WTC11 (cell line): ENCODE data around the gene GUF1. TPM values are rescaled to one million over a fixed set of nuclear protein-coding genes. Genes with fewer than 3 reads are reported as not detected.

Source experiments
- ATAC-seq: fragments of 200-7000 bp; cut with Tn5 transposase; 2 replicates; pipeline ENCODE4 v1.10.0; 2021; ENCODE audit warnings: mild to moderate bottlenecking, moderate library complexity
- CTCF ChIA-PET: fragments of 300-600 bp; sonication (Branson Sonifier 250); formaldehyde crosslinking; loops from one replicate; lab custom pipeline; 2021; ENCODE audit warnings: antibody characterized with exemption; lab: Charles Lee
- POLR2A ChIA-PET: fragments of 350-600 bp; sonication (Branson Sonifier 250); formaldehyde crosslinking; loops from one replicate; lab custom pipeline; 2021; ENCODE audit warnings: antibody characterized with exemption; lab: Charles Lee
- DNase-seq: peaks from one replicate; pipeline ENCODE4 v3.0.0; 2021; ENCODE audit warnings: low spot score
- H3K27ac Mint-ChIP-seq: 2 replicates; pipeline ENCODE4 v1.8.0; 2021; ENCODE audit warnings: mixed read lengths
- H3K27me3 Mint-ChIP-seq: 2 replicates; pipeline ENCODE4 v1.8.0; 2021; ENCODE audit warnings: low read depth, mild to moderate bottlenecking, moderate library complexity, mixed read lengths
- H3K36me3 Mint-ChIP-seq: 2 replicates; pipeline ENCODE4 v1.8.0; 2021; ENCODE audit warnings: mixed read lengths
- H3K4me1 Mint-ChIP-seq: 2 replicates; pipeline ENCODE4 v1.8.0; 2022; ENCODE audit warnings: mixed read lengths
- H3K4me3 Mint-ChIP-seq: 2 replicates; pipeline ENCODE4 v1.8.0; 2021; ENCODE audit warnings: mild to moderate bottlenecking, moderate library complexity, mixed read lengths
- H3K9me3 Mint-ChIP-seq: 2 replicates; pipeline ENCODE4 v1.8.0; 2021; ENCODE audit warnings: mixed read lengths
- ATF2 ChIP-seq: sonication (generic); formaldehyde crosslinking; IDR thresholded peaks from 2 replicates; pipeline ENCODE4 v1.8.1; 2022; ENCODE audit warnings: low read depth, missing genetic modification reagents, borderline replicate concordance
- ATF3 ChIP-seq: sonication (generic); formaldehyde crosslinking; conservative IDR thresholded peaks from 2 replicates; pipeline ENCODE4 v1.8.1; 2022; ENCODE audit warnings: mild to moderate bottlenecking, missing genetic modification reagents
- CBFB ChIP-seq: sonication (generic); formaldehyde crosslinking; IDR thresholded peaks from 2 replicates; pipeline ENCODE4 v1.8.1; 2022; ENCODE audit warnings: mild to moderate bottlenecking, low read depth, missing genetic modification reagents
- CREM ChIP-seq: sonication (generic); formaldehyde crosslinking; IDR thresholded peaks from 2 replicates; pipeline ENCODE4 v1.8.1; 2022; ENCODE audit warnings: mild to moderate bottlenecking, missing genetic modification reagents, moderate library complexity
- ETV6 ChIP-seq: sonication (generic); formaldehyde crosslinking; IDR thresholded peaks from 2 replicates; pipeline ENCODE4 v1.8.1; 2022; ENCODE audit warnings: mild to moderate bottlenecking, missing genetic modification reagents
- HMGXB4 ChIP-seq: sonication (generic); formaldehyde crosslinking; IDR thresholded peaks from 2 replicates; pipeline ENCODE4 v1.8.1; 2023; ENCODE audit warnings: mild to moderate bottlenecking, moderate library complexity, missing genetic modification reagents
- NFATC4 ChIP-seq: fragments of 250-450 bp; sonication (Bioruptor Pico); IDR thresholded peaks from 2 replicates; pipeline ENCODE4 v1.9.0; 2021; ENCODE audit warnings: mild to moderate bottlenecking
- NFYB ChIP-seq: sonication (generic); formaldehyde crosslinking; conservative IDR thresholded peaks from 2 replicates; pipeline ENCODE4 v1.8.0; 2022; ENCODE audit warnings: low read depth, missing genetic modification reagents
- NR1H2 ChIP-seq: sonication (generic); formaldehyde crosslinking; IDR thresholded peaks from 2 replicates; pipeline ENCODE4 v1.9.0; 2021; ENCODE audit warnings: mild to moderate bottlenecking, moderate library complexity, missing genetic modification reagents
- SMAD4 ChIP-seq: sonication (generic); formaldehyde crosslinking; IDR thresholded peaks from 2 replicates; pipeline ENCODE4 v1.8.0; 2022; ENCODE audit warnings: mild to moderate bottlenecking, missing genetic modification reagents
- ZBTB43 ChIP-seq: sonication (generic); formaldehyde crosslinking; IDR thresholded peaks from 2 replicates; pipeline ENCODE4 v1.8.1; 2023; ENCODE audit warnings: mild to moderate bottlenecking, missing genetic modification reagents
- ZNF219 ChIP-seq: sonication (generic); formaldehyde crosslinking; IDR thresholded peaks from 2 replicates; pipeline ENCODE4 v1.8.0; 2023; ENCODE audit warnings: missing genetic modification reagents, mild to moderate bottlenecking, borderline replicate concordance
- ZNF317 ChIP-seq: sonication (generic); formaldehyde crosslinking; IDR thresholded peaks from 2 replicates; pipeline ENCODE4 v1.8.1; 2023; ENCODE audit warnings: low read depth, mild to moderate bottlenecking, moderate library complexity, missing genetic modification reagents, borderline replicate concordance
- ZNF423 ChIP-seq: fragments of 250-450 bp; sonication (Bioruptor Pico); IDR thresholded peaks from 2 replicates; pipeline ENCODE4 v2.1.2; 2022; ENCODE audit warnings: mild to moderate bottlenecking, moderate library complexity
- total RNA-seq: library from RNA; stranded (reverse); gene quantifications from 3 replicates; pipeline ENCODE4 v1.2.3, GENCODE V29; 2021
- TF ChIP-seq, protein P1 (sequence below): fragments of 250-450 bp; sonication (Bioruptor Pico); IDR thresholded peaks from 2 replicates; pipeline ENCODE4 v1.9.0; 2021; ENCODE audit warnings: mild to moderate bottlenecking
- TF ChIP-seq, protein P2 (sequence below): sonication (generic); formaldehyde crosslinking; IDR thresholded peaks from 2 replicates; pipeline ENCODE4 v1.8.0; 2022; ENCODE audit warnings: missing genetic modification reagents
- TF ChIP-seq, protein P3 (sequence below): sonication (generic); formaldehyde crosslinking; IDR thresholded peaks from 2 replicates; pipeline ENCODE4 v1.8.0; 2023; ENCODE audit warnings: missing genetic modification reagents, mild to moderate bottlenecking, borderline replicate concordance
- TF ChIP-seq, protein P4 (sequence below): sonication (generic); formaldehyde crosslinking; IDR thresholded peaks from 2 replicates; pipeline ENCODE4 v1.8.0; 2022; ENCODE audit warnings: mild to moderate bottlenecking, missing genetic modification reagents
- TF ChIP-seq, protein P5 (sequence below): sonication (generic); formaldehyde crosslinking; IDR thresholded peaks from 2 replicates; pipeline ENCODE4 v1.8.1; 2023; ENCODE audit warnings: mild to moderate bottlenecking, missing genetic modification reagents, moderate library complexity
- TF ChIP-seq, protein P6 (sequence below): fragments of 250-450 bp; sonication (Bioruptor Pico); IDR thresholded peaks from 2 replicates; pipeline ENCODE4 v1.8.0; 2021; ENCODE audit warnings: mild to moderate bottlenecking

The GUF1 gene
- total RNA-seq, 1 experiment from 2014 or later: 37.6 TPM

GRCh38 chr4:44720371-44720770, 42.2 kb downstream of the GUF1 start (continued):
- TF ChIP-seq, protein P1, sequence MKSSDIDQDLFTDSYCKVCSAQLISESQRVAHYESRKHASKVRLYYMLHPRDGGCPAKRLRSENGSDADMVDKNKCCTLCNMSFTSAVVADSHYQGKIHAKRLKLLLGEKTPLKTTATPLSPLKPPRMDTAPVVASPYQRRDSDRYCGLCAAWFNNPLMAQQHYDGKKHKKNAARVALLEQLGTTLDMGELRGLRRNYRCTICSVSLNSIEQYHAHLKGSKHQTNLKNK (CRISPR knock-in tag): no peak

DNA sequence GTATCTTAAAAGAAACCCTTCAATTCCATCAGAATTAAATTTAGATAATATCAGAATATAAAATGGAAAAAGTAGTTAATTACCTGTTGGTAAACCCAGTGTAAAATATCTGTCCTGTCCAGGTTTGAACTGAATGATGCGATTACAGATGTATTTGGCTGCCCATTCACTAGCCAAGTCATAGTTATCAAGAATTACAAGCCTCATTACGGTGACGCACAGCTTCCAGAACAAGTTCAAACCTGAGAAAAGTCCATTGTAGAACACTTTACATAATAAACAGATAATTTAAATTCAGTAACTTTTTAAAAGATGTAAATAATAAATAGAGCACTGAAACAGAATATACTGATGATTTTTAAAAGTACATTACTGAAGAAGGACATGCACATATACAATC, 43.8 kb downstream of the GUF1 start:
- ATAC-seq: no peak
- no peak overlapping the region for H3K27ac Mint-ChIP-seq
- TF ChIP-seq ATF3 (no peak), CREM (CRISPR knock-in tag) (no peak), ZNF317 (CRISPR knock-in tag) (no peak), ZBTB43 (no peak), ETV6 (CRISPR knock-in tag) (no peak), ATF2 (CRISPR knock-in tag) (no peak), ZNF423 (CRISPR knock-in tag) (no peak), ZNF219 (CRISPR knock-in tag) (no peak), NR1H2 (CRISPR knock-in tag) (no peak), NFYB (CRISPR knock-in tag) (no peak), NFATC4 (CRISPR knock-in tag) (no peak), CBFB (no peak), SMAD4 (CRISPR knock-in tag) (no peak), HMGXB4 (CRISPR knock-in tag) (no peak)
- TF ChIP-seq, protein P2, sequence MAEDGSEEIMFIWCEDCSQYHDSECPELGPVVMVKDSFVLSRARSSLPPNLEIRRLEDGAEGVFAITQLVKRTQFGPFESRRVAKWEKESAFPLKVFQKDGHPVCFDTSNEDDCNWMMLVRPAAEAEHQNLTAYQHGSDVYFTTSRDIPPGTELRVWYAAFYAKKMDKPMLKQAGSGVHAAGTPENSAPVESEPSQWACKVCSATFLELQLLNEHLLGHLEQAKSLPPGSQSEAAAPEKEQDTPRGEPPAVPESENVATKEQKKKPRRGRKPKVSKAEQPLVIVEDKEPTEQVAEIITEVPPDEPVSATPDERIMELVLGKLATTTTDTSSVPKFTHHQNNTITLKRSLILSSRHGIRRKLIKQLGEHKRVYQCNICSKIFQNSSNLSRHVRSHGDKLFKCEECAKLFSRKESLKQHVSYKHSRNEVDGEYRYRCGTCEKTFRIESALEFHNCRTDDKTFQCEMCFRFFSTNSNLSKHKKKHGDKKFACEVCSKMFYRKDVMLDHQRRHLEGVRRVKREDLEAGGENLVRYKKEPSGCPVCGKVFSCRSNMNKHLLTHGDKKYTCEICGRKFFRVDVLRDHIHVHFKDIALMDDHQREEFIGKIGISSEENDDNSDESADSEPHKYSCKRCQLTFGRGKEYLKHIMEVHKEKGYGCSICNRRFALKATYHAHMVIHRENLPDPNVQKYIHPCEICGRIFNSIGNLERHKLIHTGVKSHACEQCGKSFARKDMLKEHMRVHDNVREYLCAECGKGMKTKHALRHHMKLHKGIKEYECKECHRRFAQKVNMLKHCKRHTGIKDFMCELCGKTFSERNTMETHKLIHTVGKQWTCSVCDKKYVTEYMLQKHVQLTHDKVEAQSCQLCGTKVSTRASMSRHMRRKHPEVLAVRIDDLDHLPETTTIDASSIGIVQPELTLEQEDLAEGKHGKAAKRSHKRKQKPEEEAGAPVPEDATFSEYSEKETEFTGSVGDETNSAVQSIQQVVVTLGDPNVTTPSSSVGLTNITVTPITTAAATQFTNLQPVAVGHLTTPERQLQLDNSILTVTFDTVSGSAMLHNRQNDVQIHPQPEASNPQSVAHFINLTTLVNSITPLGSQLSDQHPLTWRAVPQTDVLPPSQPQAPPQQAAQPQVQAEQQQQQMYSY: no peak
- TF ChIP-seq, protein P3, sequence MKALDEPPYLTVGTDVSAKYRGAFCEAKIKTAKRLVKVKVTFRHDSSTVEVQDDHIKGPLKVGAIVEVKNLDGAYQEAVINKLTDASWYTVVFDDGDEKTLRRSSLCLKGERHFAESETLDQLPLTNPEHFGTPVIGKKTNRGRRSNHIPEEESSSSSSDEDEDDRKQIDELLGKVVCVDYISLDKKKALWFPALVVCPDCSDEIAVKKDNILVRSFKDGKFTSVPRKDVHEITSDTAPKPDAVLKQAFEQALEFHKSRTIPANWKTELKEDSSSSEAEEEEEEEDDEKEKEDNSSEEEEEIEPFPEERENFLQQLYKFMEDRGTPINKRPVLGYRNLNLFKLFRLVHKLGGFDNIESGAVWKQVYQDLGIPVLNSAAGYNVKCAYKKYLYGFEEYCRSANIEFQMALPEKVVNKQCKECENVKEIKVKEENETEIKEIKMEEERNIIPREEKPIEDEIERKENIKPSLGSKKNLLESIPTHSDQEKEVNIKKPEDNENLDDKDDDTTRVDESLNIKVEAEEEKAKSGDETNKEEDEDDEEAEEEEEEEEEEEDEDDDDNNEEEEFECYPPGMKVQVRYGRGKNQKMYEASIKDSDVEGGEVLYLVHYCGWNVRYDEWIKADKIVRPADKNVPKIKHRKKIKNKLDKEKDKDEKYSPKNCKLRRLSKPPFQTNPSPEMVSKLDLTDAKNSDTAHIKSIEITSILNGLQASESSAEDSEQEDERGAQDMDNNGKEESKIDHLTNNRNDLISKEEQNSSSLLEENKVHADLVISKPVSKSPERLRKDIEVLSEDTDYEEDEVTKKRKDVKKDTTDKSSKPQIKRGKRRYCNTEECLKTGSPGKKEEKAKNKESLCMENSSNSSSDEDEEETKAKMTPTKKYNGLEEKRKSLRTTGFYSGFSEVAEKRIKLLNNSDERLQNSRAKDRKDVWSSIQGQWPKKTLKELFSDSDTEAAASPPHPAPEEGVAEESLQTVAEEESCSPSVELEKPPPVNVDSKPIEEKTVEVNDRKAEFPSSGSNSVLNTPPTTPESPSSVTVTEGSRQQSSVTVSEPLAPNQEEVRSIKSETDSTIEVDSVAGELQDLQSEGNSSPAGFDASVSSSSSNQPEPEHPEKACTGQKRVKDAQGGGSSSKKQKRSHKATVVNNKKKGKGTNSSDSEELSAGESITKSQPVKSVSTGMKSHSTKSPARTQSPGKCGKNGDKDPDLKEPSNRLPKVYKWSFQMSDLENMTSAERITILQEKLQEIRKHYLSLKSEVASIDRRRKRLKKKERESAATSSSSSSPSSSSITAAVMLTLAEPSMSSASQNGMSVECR (CRISPR knock-in tag): no peak
- TF ChIP-seq, protein P4, sequence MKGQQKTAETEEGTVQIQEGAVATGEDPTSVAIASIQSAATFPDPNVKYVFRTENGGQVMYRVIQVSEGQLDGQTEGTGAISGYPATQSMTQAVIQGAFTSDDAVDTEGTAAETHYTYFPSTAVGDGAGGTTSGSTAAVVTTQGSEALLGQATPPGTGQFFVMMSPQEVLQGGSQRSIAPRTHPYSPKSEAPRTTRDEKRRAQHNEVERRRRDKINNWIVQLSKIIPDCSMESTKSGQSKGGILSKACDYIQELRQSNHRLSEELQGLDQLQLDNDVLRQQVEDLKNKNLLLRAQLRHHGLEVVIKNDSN: no peak
- TF ChIP-seq, protein P5, sequence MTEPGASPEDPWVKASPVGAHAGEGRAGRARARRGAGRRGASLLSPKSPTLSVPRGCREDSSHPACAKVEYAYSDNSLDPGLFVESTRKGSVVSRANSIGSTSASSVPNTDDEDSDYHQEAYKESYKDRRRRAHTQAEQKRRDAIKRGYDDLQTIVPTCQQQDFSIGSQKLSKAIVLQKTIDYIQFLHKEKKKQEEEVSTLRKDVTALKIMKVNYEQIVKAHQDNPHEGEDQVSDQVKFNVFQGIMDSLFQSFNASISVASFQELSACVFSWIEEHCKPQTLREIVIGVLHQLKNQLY (CRISPR knock-in tag): no peak
- TF ChIP-seq, protein P6, sequence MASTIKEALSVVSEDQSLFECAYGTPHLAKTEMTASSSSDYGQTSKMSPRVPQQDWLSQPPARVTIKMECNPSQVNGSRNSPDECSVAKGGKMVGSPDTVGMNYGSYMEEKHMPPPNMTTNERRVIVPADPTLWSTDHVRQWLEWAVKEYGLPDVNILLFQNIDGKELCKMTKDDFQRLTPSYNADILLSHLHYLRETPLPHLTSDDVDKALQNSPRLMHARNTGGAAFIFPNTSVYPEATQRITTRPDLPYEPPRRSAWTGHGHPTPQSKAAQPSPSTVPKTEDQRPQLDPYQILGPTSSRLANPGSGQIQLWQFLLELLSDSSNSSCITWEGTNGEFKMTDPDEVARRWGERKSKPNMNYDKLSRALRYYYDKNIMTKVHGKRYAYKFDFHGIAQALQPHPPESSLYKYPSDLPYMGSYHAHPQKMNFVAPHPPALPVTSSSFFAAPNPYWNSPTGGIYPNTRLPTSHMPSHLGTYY (CRISPR knock-in tag): no peak
- no peak for DNase-seq
- no peaks in the 10 kb centered on the region for H3K9me3 Mint-ChIP-seq
- H3K36me3 Mint-ChIP-seq: no peaks in the 10 kb centered on the region
- no peak overlapping the region for H3K4me3 Mint-ChIP-seq
- POLR2A ChIA-PET: no interaction called here
- peaks cover 33% of the 10 kb centered on the region for H3K4me1 Mint-ChIP-seq
- CTCF ChIA-PET: no interaction called here
- peaks cover 15% of the 10 kb centered on the region for H3K27me3 Mint-ChIP-seq
